ENCODE results near the gene CCR6.
"Not testable (repeated sequence)": the region's sequence is repeated elsewhere in the genome, so short reads cannot be mapped to it uniquely, and the experiment has no call there.

CCR6 gene

GRCh38 chr6:167122827-167123657, at the start of gene CCR6:
CCR6 (plus strand) TSS chr6:167123096; CDS start chr6:167136135, 13,039 bp downstream.
- DNase-seq = no peak

- DNase-seq = no peak
These were observed 49.1 kb upstream of the CCR6 start for GRCh38 chr6:167073679-167074274.

GRCh38 chr6:167077241-167077932, 45.5 kb upstream of the CCR6 start:
- no peak for DNase-seq

GRCh38 chr6:167078745-167079144, 44.2 kb upstream of the CCR6 start:
- DNase-seq = no peak

GRCh38 chr6:167079853-167080297, 43.0 kb upstream of the CCR6 start:
- DNase-seq = no peak

GRCh38 chr6:167087857-167088354, 35.0 kb upstream of the CCR6 start:
- no peak for DNase-seq

- not testable (repeated sequence) for DNase-seq
These were observed 34.2 kb upstream of the CCR6 start for GRCh38 chr6:167088741-167089140.

GRCh38 chr6:167089243-167090142, 33.4 kb upstream of the CCR6 start:
- no peak for DNase-seq

GRCh38 chr6:167090171-167090570, 32.7 kb upstream of the CCR6 start:
- no peak for DNase-seq

GRCh38 chr6:167091026-167091804, 31.7 kb upstream of the CCR6 start:
- DNase-seq = no peak

- no peak for DNase-seq
These were observed 31.1 kb upstream of the CCR6 start for GRCh38 chr6:167091805-167092107.

GRCh38 chr6:167092672-167093339, 30.1 kb upstream of the CCR6 start:
- DNase-seq = no peak

GRCh38 chr6:167093406-167093921, 29.4 kb upstream of the CCR6 start:
- no peak for DNase-seq

GRCh38 chr6:167093922-167094432, 28.9 kb upstream of the CCR6 start:
- no peak for DNase-seq

- no peak for DNase-seq
These were observed 28.5 kb upstream of the CCR6 start for GRCh38 chr6:167094436-167094819.

- no peak for DNase-seq
These were observed 27.9 kb upstream of the CCR6 start for GRCh38 chr6:167094820-167095637.

GRCh38 chr6:167095888-167096287, 27.0 kb upstream of the CCR6 start:
- DNase-seq = no peak

GRCh38 chr6:167096991-167097390, 25.9 kb upstream of the CCR6 start:
- DNase-seq = no peak

GRCh38 chr6:167097770-167098169, 25.1 kb upstream of the CCR6 start:
- no peak for DNase-seq

GRCh38 chr6:167098825-167099225, 24.1 kb upstream of the CCR6 start:
- no peak for DNase-seq

All from NCI-H2081 treated with DMSO at 0.1 percent for 48 hours (cell line).